Keratinocyte (primary cell): Measurements from ENCODE around the gene STOX2. TPM values are rescaled to one million over a fixed set of nuclear protein-coding genes. Genes with fewer than 3 reads are reported as not detected.
"Not testable (repeated sequence)": the region's sequence is repeated elsewhere in the genome, so short reads cannot be mapped to it uniquely, and the experiment has no call there.

ENCODE experiments used
- DNase-seq: peaks from one replicate; pipeline ENCODE4 v3.0.0-alpha.2; 2011; ENCODE audit warnings: low read depth, missing footprints, low spot score
- FAIRE-seq: peaks from 2 replicates; lab custom pipeline; 2011; peaks lifted over from hg19 to GRCh38; lab: Jason Lieb, UNC
- H2AFZ ChIP-seq: 2 replicates; pipeline ENCODE4 v1.6.0; 2012; ENCODE audit warnings: low read length, control low read depth, inconsistent platforms; ENCODE audit not compliant: control insufficient read depth
- H3K27ac ChIP-seq: 2 replicates; pipeline ENCODE4 v1.5.1; 2011; ENCODE audit warnings: low read length; ENCODE audit not compliant: control insufficient read depth, insufficient read depth
- H3K27me3 ChIP-seq: 3 replicates; pipeline ENCODE4 v1.6.0; 2011; ENCODE audit warnings: low read length; ENCODE audit not compliant: control insufficient read depth, insufficient read depth; ENCODE audit errors: extremely low read depth
- H3K36me3 ChIP-seq, 2 experiments: 2 replicates in 1 of 2; 3 replicates in 1 of 2; pipeline ENCODE4 v1.5.1; 2011; ENCODE audit warnings: low read length in 2 of 2, mild to moderate bottlenecking in 1 of 2; ENCODE audit not compliant: control insufficient read depth in 2 of 2, insufficient read depth in 2 of 2; ENCODE audit errors: extremely low read depth in 1 of 2
- H3K4me1 ChIP-seq: 3 replicates; pipeline ENCODE4 v1.5.1; 2011; ENCODE audit warnings: low read length; ENCODE audit not compliant: control insufficient read depth, insufficient read depth; ENCODE audit errors: extremely low read depth
- H3K4me2 ChIP-seq: 3 replicates; pipeline ENCODE4 v1.6.0; 2011; ENCODE audit warnings: low read depth, low read length; ENCODE audit not compliant: control insufficient read depth, insufficient read depth; ENCODE audit errors: extremely low read depth
- H3K4me3 ChIP-seq, 3 experiments: fragments of 200-600 bp in 1 of 3; sonication (generic) in 1 of 3; 2 replicates in 2 of 3; 3 replicates in 1 of 3; pipeline ENCODE4 v1.5.1; 2011 to 2016; ENCODE audit warnings: low read length in 3 of 3, mild to moderate bottlenecking in 3 of 3, control low read depth in 2 of 3, inconsistent platforms in 1 of 3, low read depth in 1 of 3, mixed read lengths in 1 of 3, mixed run types in 1 of 3, moderate library complexity in 1 of 3; ENCODE audit not compliant: control insufficient read depth in 2 of 3, insufficient read depth in 2 of 3; ENCODE audit errors: extremely low read depth in 1 of 3
- H3K79me2 ChIP-seq: 2 replicates; pipeline ENCODE4 v1.6.0; 2012; ENCODE audit warnings: low read length; ENCODE audit not compliant: control insufficient read depth, insufficient read depth
- H3K9ac ChIP-seq: 3 replicates; pipeline ENCODE4 v1.6.0; 2011; ENCODE audit warnings: low read length; ENCODE audit not compliant: control insufficient read depth, insufficient read depth; ENCODE audit errors: extremely low read depth
- H3K9me1 ChIP-seq: 3 replicates; pipeline ENCODE4 v1.6.0; 2011; ENCODE audit warnings: low read length; ENCODE audit not compliant: control insufficient read depth, insufficient read depth; ENCODE audit errors: extremely low read depth
- H3K9me3 ChIP-seq: 2 replicates; pipeline ENCODE4 v1.5.1; 2012; ENCODE audit warnings: low read depth, low read length; ENCODE audit not compliant: control insufficient read depth
- H4K20me1 ChIP-seq: 3 replicates; pipeline ENCODE4 v1.6.0; 2011; ENCODE audit warnings: low read length; ENCODE audit not compliant: control insufficient read depth, insufficient read depth; ENCODE audit errors: extremely low read depth
- CTCF ChIP-seq, 3 experiments: IDR thresholded peaks in 1 of 3; conservative IDR thresholded peaks in 1 of 3; optimal IDR thresholded peaks in 1 of 3; 2 replicates in 2 of 3; 3 replicates in 1 of 3; pipeline versions ENCODE3 to v1.5.1; 2011; ENCODE audit warnings: low read length in 3 of 3, mild to moderate bottlenecking in 3 of 3, moderate library complexity in 2 of 3, control low read depth in 1 of 3, inconsistent platforms in 1 of 3; ENCODE audit not compliant: insufficient read depth in 2 of 3; ENCODE audit errors: extremely low read depth in 1 of 3
- EZH2 ChIP-seq: IDR thresholded peaks from one replicate; pipeline ENCODE4 v1.6.1; 2012; ENCODE audit warnings: inconsistent platforms, mild to moderate bottlenecking, low read length, moderate library complexity
- dilution Hi-C: fragments of 300-500 bp; cut with MboI; formaldehyde crosslinking; loops from one replicate; pipeline ENCODE4 v1.7.0; 2020; ENCODE audit warnings: low sequenced_read_pairs; ENCODE audit not compliant: extremely low pct_ligation_motif_present
- polyA plus RNA-seq, 5 experiments: library from polyadenylated mRNA; depleted of rRNA in 3 of 5; stranded (reverse) in 3 of 5; stranded (forward) in 1 of 5; unstranded in 1 of 5; fragments of >200 nt; gene quantifications; 1 replicate in 1 of 5; 2 replicates in 3 of 5; 3 replicates in 1 of 5; pipeline versions ENCODE4 v1.2.1 to v1.2.3, GENCODE V29; 2011 to 2012; ENCODE audit warnings: missing spikeins in 2 of 5, low read depth in 1 of 5, low replicate concordance in 1 of 5

Gene STOX2
- polyA plus RNA-seq, 1 donor (not counting 4 experiments of a cell fraction or from before 2014, with no cell fraction given), result 1.6 TPM

- Histone ChIP-seq H3K4me3 (no peak overlapping the region), H4K20me1 (no peaks in the 10 kb centered on the region), H3K36me3 (no peaks in the 10 kb centered on the region), H3K9ac (no peak overlapping the region), H3K4me2 (no peak overlapping the region), H3K27ac (no peak overlapping the region), H3K9me3 (no peaks in the 10 kb centered on the region), H2AFZ (no peak overlapping the region), H3K79me2 (no peaks in the 10 kb centered on the region), H3K27me3 (peaks cover under 1% of the 10 kb centered on the region), H3K9me1 (no peaks in the 10 kb centered on the region), H3K4me1 (no peaks in the 10 kb centered on the region)
- TF ChIP-seq CTCF (optimal IDR thresholded peaks at IDR 0.05 in 1 of 3, IDR thresholded peaks at IDR 0.05 in 1 of 3, conservative IDR thresholded peaks at IDR 0.05 in 1 of 3; ENCODE audit: extremely low read depth in 1 of 3, insufficient read depth in 2 of 3, low read length in 3 of 3), result no peak
- TF ChIP-seq EZH2, result no peak
- FAIRE-seq (no peak), DNase-seq (no peak)
- dilution Hi-C loops, result no loop called here
Observed at GRCh38 chr4:184046148-184046547, 141.0 kb downstream of the STOX2 start.

DNA sequence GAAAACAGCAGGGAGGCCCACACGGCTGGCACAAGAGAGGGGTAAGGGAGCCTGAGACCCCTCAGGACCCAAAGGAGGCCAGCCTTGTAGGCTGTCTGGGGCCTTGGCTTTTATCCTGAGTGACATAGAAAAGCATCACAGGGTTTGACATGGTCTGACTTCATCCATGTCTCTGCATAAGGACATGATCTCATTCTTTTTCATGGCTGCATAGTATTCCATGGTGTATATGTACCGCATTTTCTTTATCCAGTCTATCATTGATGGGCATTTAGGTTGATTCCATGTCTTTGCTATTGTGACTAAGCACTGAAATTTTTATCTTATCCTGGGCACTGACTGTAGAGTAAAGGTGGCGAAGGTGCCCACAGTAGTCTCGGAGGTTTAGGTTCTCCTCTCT is 146.2 kb downstream of the STOX2 start:
- dilution Hi-C loops, H3K27me3 ChIP-seq, DNase-seq, H3K36me3 ChIP-seq, H4K20me1 ChIP-seq, H2AFZ ChIP-seq, H3K9ac ChIP-seq, FAIRE-seq, H3K4me1 ChIP-seq, H3K9me1 ChIP-seq, H3K79me2 ChIP-seq, H3K27ac ChIP-seq, H3K4me2 ChIP-seq, H3K9me3 ChIP-seq, H3K4me3 ChIP-seq: not testable (repeated sequence)

DNA sequence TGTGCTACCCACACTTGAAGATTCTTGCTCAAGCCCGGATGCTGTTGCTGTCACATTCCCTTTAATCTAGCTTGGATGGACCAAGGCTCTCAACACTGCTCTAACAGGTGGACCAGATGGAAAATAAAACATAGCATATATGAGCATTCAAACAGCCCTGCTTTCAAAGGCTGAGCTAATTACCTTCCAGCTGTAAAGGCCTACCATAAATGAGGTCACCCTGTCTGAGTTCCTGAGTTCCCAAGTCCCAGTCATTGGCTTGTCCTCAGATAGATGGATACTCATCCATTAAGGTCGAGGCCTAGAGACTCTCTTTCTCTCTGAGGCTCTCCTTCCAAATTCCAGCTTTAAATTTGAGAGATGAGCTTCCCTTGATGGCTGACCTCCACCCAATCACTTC is 147.5 kb downstream of the STOX2 start:
- no peak overlapping the region for H2AFZ ChIP-seq
- H3K4me3 ChIP-seq, result no peak overlapping the region
- dilution Hi-C loops, result no loop called here
- DNase-seq (no peak), FAIRE-seq (no peak)
- no peaks in the 10 kb centered on the region for H3K79me2 ChIP-seq
- H3K27ac ChIP-seq, result no peak overlapping the region
- H4K20me1 ChIP-seq, result no peaks in the 10 kb centered on the region
- H3K36me3 ChIP-seq, result no peaks in the 10 kb centered on the region
- no peak overlapping the region for H3K9ac ChIP-seq
- H3K27me3 ChIP-seq, result no peaks in the 10 kb centered on the region
- no peaks in the 10 kb centered on the region for H3K9me1 ChIP-seq
- peaks cover 3% of the 10 kb centered on the region for H3K4me1 ChIP-seq
- H3K9me3 ChIP-seq, result no peaks in the 10 kb centered on the region
- no peak overlapping the region for H3K4me2 ChIP-seq
- TF ChIP-seq CTCF (optimal IDR thresholded peaks at IDR 0.05 in 1 of 3, IDR thresholded peaks at IDR 0.05 in 1 of 3, conservative IDR thresholded peaks at IDR 0.05 in 1 of 3; ENCODE audit: extremely low read depth in 1 of 3, insufficient read depth in 2 of 3, low read length in 3 of 3) (no peak), EZH2 (no peak)
